ENCODE data around the gene APEH. TPM values are rescaled to one million over a fixed set of nuclear protein-coding genes. Genes with fewer than 3 reads are reported as not detected.
A peak's percentile ranks its signal among the peaks of the same experiment; 100 is the strongest.

The APEH gene
- total RNA-seq, 1 donor from 2014 or later: 150 TPM

GRCh38 chr3:49724586-49724985, 50.4 kb downstream of the APEH start:
- Mint-ChIP-seq H3K36me3 (ENCODE audit: low read depth) (peaks cover 6% of the 10 kb centered on the region), H3K9me3 (no peaks in the 10 kb centered on the region), H3K4me1 (peaks cover 24% of the 10 kb centered on the region), H3K4me3 (peak overlapping the region; percentile 98), H3K27ac (ENCODE audit: unreplicated experiment) (peak overlapping the region; percentile 100), H3K27me3 (ENCODE audit: low read depth) (peaks cover 10% of the 10 kb centered on the region)
- no peak for TF ChIP-seq CTCF (conservative IDR thresholded peaks at IDR 0.05)
- DNase-seq (ENCODE audit: low read depth, low spot score): no peak

GRCh38 chr3:49725906-49726681, 51.9 kb downstream of the APEH start:
- Mint-ChIP-seq H3K4me1 (peaks cover 20% of the 10 kb centered on the region), H3K36me3 (ENCODE audit: low read depth) (peaks cover 5% of the 10 kb centered on the region), H3K4me3 (peak overlapping the region; percentile 72), H3K9me3 (no peaks in the 10 kb centered on the region), H3K27me3 (ENCODE audit: low read depth) (peaks cover 8% of the 10 kb centered on the region), H3K27ac (ENCODE audit: unreplicated experiment) (no peak overlapping the region)
- no peak for TF ChIP-seq CTCF (conservative IDR thresholded peaks at IDR 0.05)
- no peak for DNase-seq (ENCODE audit: low read depth, low spot score)

- no peak overlapping the region for H3K27ac Mint-ChIP-seq (ENCODE audit: unreplicated experiment)
- no peak overlapping the region for H3K4me3 Mint-ChIP-seq
- peaks cover 6% of the 10 kb centered on the region for H3K36me3 Mint-ChIP-seq (ENCODE audit: low read depth)
These were observed 53.2 kb downstream of the APEH start for GRCh38 chr3:49727154-49727923.

GRCh38 chr3:49727924-49728361, 53.8 kb downstream of the APEH start:
- DNase-seq (ENCODE audit: low read depth, low spot score): no peak
- Mint-ChIP-seq H3K4me3 (no peak overlapping the region), H3K9me3 (no peaks in the 10 kb centered on the region), H3K27me3 (ENCODE audit: low read depth) (peaks cover 4% of the 10 kb centered on the region), H3K27ac (ENCODE audit: unreplicated experiment) (no peak overlapping the region), H3K36me3 (ENCODE audit: low read depth) (peaks cover 2% of the 10 kb centered on the region), H3K4me1 (peaks cover 14% of the 10 kb centered on the region)
- TF ChIP-seq CTCF (conservative IDR thresholded peaks at IDR 0.05): no peak

More at GRCh38 chr3:49727154-49727923, 53.2 kb downstream of the APEH start:
- no peaks in the 10 kb centered on the region for H3K9me3 Mint-ChIP-seq
- no peak for TF ChIP-seq CTCF (conservative IDR thresholded peaks at IDR 0.05)
- peaks cover 20% of the 10 kb centered on the region for H3K4me1 Mint-ChIP-seq
- peaks cover 8% of the 10 kb centered on the region for H3K27me3 Mint-ChIP-seq (ENCODE audit: low read depth)
- DNase-seq (ENCODE audit: low read depth, low spot score): no peak

- H3K4me1 Mint-ChIP-seq: no peaks in the 10 kb centered on the region
- peaks cover 9% of the 10 kb centered on the region for H3K36me3 Mint-ChIP-seq (ENCODE audit: low read depth)
- H3K27me3 Mint-ChIP-seq (ENCODE audit: low read depth): no peaks in the 10 kb centered on the region
- no peak for DNase-seq (ENCODE audit: low read depth, low spot score)
- no peak for TF ChIP-seq CTCF (conservative IDR thresholded peaks at IDR 0.05)
- no peaks in the 10 kb centered on the region for H3K9me3 Mint-ChIP-seq
- no peak overlapping the region for H3K4me3 Mint-ChIP-seq
- H3K27ac Mint-ChIP-seq (ENCODE audit: unreplicated experiment): no peak overlapping the region
These were observed 55.9 kb downstream of the APEH start for GRCh38 chr3:49729966-49730609.

All from neural crest cell (in vitro differentiated cells).